A673 (cell line): ENCODE data around the gene RAC2. TPM values are rescaled to one million over a fixed set of nuclear protein-coding genes. Genes with fewer than 3 reads are reported as not detected.

Source experiments
- BruUV-seq: library from RNA; stranded (reverse); fragments of 400-500 nt; replicated peaks from 2 replicates; lab custom pipeline; 2021; lab: Mats Ljungman, UMichigan
- CTCF ChIA-PET: fragments of 300-600 bp; sonication (Branson Sonifier 250); formaldehyde crosslinking; loops from one replicate; lab custom pipeline; 2022; ENCODE audit warnings: antibody characterized with exemption; lab: Charles Lee
- POLR2A ChIA-PET: fragments of 300-600 bp; sonication (Branson Sonifier 250); formaldehyde crosslinking; loops from one replicate; lab custom pipeline; 2022; ENCODE audit warnings: antibody characterized with exemption; ENCODE audit not compliant: low non-redundant PET; lab: Charles Lee
- DNase-seq: peaks from one replicate; pipeline ENCODE4 v3.0.0-alpha.2; 2015; ENCODE audit warnings: low spot score
- H3K27ac ChIP-seq: fragments of 200-600 bp; sonication (generic); 2 replicates; pipeline ENCODE4 v1.5.1; 2016; ENCODE audit warnings: mixed run types, low read depth, mild to moderate bottlenecking, mixed read lengths, antibody characterized with exemption, low read length; ENCODE audit not compliant: poor library complexity, severe bottlenecking
- H3K27me3 ChIP-seq: fragments of 200-600 bp; sonication (generic); replicated peaks from 2 replicates; pipeline ENCODE4 v1.6.1; 2017; ENCODE audit warnings: mixed run types, low read depth, mild to moderate bottlenecking, mixed read lengths, antibody characterized with exemption, low read length; ENCODE audit not compliant: insufficient read depth, poor library complexity
- H3K36me3 ChIP-seq: fragments of 200-600 bp; sonication (generic); 2 replicates; pipeline ENCODE4 v1.6.1; 2016; ENCODE audit warnings: mixed run types, mild to moderate bottlenecking, mixed read lengths, antibody characterized with exemption, low read length; ENCODE audit not compliant: insufficient read depth, poor library complexity, severe bottlenecking
- H3K4me1 ChIP-seq: fragments of 200-600 bp; sonication (generic); 2 replicates; pipeline ENCODE4 v1.6.1; 2017; ENCODE audit warnings: mixed run types, mild to moderate bottlenecking, mixed read lengths, antibody characterized with exemption, low read length; ENCODE audit not compliant: insufficient read depth, poor library complexity, severe bottlenecking
- H3K4me3 ChIP-seq: fragments of 200-600 bp; sonication (generic); 2 replicates; pipeline ENCODE4 v1.5.1; 2016; ENCODE audit warnings: low read depth, mixed run types, mild to moderate bottlenecking, mixed read lengths, low read length; ENCODE audit not compliant: poor library complexity, severe bottlenecking
- H3K9me3 ChIP-seq: fragments of 200-600 bp; sonication (generic); 2 replicates; pipeline ENCODE4 v1.6.1; 2016; ENCODE audit warnings: mixed run types, low read depth, mild to moderate bottlenecking, mixed read lengths, antibody characterized with exemption, low read length; ENCODE audit not compliant: poor library complexity, severe bottlenecking
- EZH2 ChIP-seq: fragments of 200-600 bp; sonication (generic); IDR thresholded peaks from 2 replicates; pipeline ENCODE4 v1.6.1; 2017; ENCODE audit warnings: borderline replicate concordance, low read depth, mild to moderate bottlenecking, mixed read lengths, antibody characterized with exemption, low read length; ENCODE audit not compliant: poor library complexity, severe bottlenecking
- intact Hi-C: fragments of 100-400 bp; cut with micrococcal nuclease; formaldehyde crosslinking; loops from one replicate; pipeline ENCODE4 v1.10.0; 2022; ENCODE audit not compliant: unreplicated experiment
- total RNA-seq: library from RNA; stranded (reverse); gene quantifications from 2 replicates; pipeline ENCODE4 v1.2.3, GENCODE V29; 2021
- TF ChIP-seq, protein P1 (sequence below): fragments of 300-800, 200-600 bp; sonication (generic); conservative IDR thresholded peaks from 2 replicates; pipeline ENCODE4 v1.5.1; 2017; ENCODE audit warnings: low read depth, mild to moderate bottlenecking, antibody characterized with exemption, low read length, moderate library complexity, mixed read lengths

Gene RAC2
- total RNA-seq, 1 experiment from 2014 or later = 4.0 TPM

GRCh38 chr22:37224757-37225420, 19.2 kb downstream of the RAC2 start:
- POLR2A ChIA-PET = no interaction called here

GRCh38 chr22:37223965-37224551, 20.0 kb downstream of the RAC2 start:
- CTCF ChIA-PET = no interaction called here
- intact Hi-C loops = no loop called here
- Histone ChIP-seq H3K4me1 (peaks cover 7% of the 10 kb centered on the region), H3K36me3 (no peaks in the 10 kb centered on the region), H3K27ac (no peak overlapping the region), H3K4me3 (no peak overlapping the region), H3K27me3 (no peaks in the 10 kb centered on the region), H3K9me3 (no peaks in the 10 kb centered on the region)
- DNase-seq = no peak
- BruUV-seq = no TSS peak
- TF ChIP-seq, protein P1, sequence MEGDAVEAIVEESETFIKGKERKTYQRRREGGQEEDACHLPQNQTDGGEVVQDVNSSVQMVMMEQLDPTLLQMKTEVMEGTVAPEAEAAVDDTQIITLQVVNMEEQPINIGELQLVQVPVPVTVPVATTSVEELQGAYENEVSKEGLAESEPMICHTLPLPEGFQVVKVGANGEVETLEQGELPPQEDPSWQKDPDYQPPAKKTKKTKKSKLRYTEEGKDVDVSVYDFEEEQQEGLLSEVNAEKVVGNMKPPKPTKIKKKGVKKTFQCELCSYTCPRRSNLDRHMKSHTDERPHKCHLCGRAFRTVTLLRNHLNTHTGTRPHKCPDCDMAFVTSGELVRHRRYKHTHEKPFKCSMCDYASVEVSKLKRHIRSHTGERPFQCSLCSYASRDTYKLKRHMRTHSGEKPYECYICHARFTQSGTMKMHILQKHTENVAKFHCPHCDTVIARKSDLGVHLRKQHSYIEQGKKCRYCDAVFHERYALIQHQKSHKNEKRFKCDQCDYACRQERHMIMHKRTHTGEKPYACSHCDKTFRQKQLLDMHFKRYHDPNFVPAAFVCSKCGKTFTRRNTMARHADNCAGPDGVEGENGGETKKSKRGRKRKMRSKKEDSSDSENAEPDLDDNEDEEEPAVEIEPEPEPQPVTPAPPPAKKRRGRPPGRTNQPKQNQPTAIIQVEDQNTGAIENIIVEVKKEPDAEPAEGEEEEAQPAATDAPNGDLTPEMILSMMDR = no peak
- TF ChIP-seq EZH2 = no peak
- POLR2A ChIA-PET = no interaction called here

More at GRCh38 chr22:37224757-37225420, 19.2 kb downstream of the RAC2 start:
- H3K4me3 ChIP-seq = no peak overlapping the region
- intact Hi-C loops = no loop called here
- no peak for DNase-seq
- H3K27ac ChIP-seq = no peak overlapping the region
- CTCF ChIA-PET = no interaction called here
- peaks cover 13% of the 10 kb centered on the region for H3K4me1 ChIP-seq
- H3K27me3 ChIP-seq = no peaks in the 10 kb centered on the region
- no TSS peak for BruUV-seq
- no peaks in the 10 kb centered on the region for H3K9me3 ChIP-seq
- no peaks in the 10 kb centered on the region for H3K36me3 ChIP-seq
- TF ChIP-seq, protein P1 = no peak
- TF ChIP-seq EZH2 = no peak

- DNase-seq = no peak
- no peaks in the 10 kb centered on the region for H3K27me3 ChIP-seq
- ChIA-PET CTCF (no interaction called here), POLR2A (no interaction called here)
- H3K4me3 ChIP-seq = no peak overlapping the region
- no peak overlapping the region for H3K27ac ChIP-seq
- H3K9me3 ChIP-seq = no peaks in the 10 kb centered on the region
- no TSS peak for BruUV-seq
- intact Hi-C loops = no loop called here
- TF ChIP-seq EZH2 = no peak
- TF ChIP-seq, protein P1 = no peak
- H3K4me1 ChIP-seq = no peaks in the 10 kb centered on the region
- no peaks in the 10 kb centered on the region for H3K36me3 ChIP-seq
Measured at GRCh38 chr22:37222440-37222971, 21.6 kb downstream of the RAC2 start.
